ENCODE results near the gene TEAD4. TPM values are rescaled to one million over a fixed set of nuclear protein-coding genes. Genes with fewer than 3 reads are reported as not detected.

TEAD4 gene
- total and polyA plus RNA-seq, 2 donors, result 1.6 to 15.1 TPM

DNA sequence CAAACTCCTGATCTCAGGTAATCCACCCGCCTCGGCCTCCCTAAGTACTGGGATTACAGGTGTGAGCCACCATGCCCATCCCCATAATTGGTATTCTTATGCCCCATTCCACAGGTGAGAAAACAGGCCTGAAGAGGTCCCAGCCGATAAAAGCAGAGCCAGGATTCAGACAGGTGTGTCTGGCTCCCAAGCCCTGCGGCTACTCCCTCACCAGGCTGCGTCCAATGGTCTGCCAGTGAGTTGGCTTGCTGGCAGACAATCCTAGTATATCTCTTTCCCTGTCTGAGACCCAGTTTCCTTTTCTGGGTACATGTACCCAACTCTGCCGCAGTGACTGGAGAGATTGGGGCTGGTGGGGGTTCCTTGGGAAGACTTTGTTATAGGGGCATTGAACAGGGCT is 116.1 kb downstream of the TEAD4 start:
- WGBS, result 95% methylated on average over 6 of the region's 6 CpGs
- Histone ChIP-seq H3K27ac (ENCODE audit: low read depth in 1 of 2, low read length in 1 of 2) (no peak overlapping the region), H3K4me1 (ENCODE audit: control insufficient read depth in 2 of 2, insufficient read depth in 2 of 2, low read length in 2 of 2) (peaks cover 8 to 13% of the 10 kb centered on the region in 2 donors), H3K27me3 (ENCODE audit: control insufficient read depth in 2 of 2, insufficient read depth in 1 of 2, low read length in 1 of 2) (peaks cover 22 to 50% of the 10 kb centered on the region in 2 donors), H3K36me3 (ENCODE audit: control insufficient read depth in 2 of 2, insufficient read depth in 2 of 2, low read length in 1 of 2) (no peaks in the 10 kb centered on the region), H3K9me3 (ENCODE audit: control insufficient read depth in 2 of 2, insufficient read depth in 1 of 2, low read length in 1 of 2) (no peaks in the 10 kb centered on the region), H3K4me3 (ENCODE audit: low read length in 2 of 2) (no peak overlapping the region)
- DNase-seq (ENCODE audit: low read depth in 6 of 9, low spot score in 9 of 9), result no peak

DNA sequence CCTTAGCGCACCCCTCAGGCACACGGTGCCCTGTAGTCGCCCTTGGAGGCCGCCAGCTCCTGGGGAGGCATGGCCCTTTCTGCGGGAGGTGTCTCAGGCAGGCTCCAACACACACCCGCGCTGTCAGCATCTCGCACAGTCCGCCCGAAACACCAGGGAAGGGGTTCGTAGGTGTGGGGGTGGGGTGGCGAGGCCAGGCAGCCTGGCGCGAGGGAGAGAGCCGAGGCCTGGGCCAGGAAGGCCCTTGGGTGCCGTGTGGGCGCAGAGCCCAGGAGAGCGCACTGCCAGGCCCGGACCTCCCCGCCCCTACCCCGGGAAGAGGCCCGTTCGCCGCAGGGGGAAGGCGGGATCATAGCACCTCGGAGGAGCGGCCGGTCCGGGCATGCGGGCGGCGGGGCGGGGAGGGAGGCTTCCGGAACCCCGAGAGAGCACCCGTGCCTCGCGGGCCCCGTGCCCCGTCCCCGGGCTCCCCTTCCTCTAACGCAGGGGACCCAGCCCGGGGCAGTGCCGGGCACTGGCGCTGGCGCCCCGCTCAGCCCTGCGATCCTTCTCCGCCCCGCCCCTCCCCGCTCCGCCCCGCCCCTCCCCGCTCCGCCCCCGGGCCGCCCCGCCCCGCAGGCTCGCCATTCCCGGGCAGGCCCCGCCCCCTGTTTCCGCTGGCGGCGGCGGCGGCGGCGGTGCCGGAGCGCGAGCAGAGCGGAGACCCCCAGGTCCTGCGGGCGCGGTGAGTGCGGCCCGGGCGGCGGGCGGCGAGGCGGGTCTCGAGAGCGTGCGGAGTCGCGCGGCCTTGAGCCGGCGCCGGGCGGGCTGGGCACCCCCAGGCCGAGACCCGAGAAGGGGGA is 117.8 kb downstream of the TEAD4 start, which contains the start of gene TSPAN9:
TSS of gene TSPAN9 (plus strand) at position 650 of the 842 bp plus-strand sequence. CDS start 123,815 bp downstream, outside the sequence.
- peak in 7 of 9 donors; percentile 39 to 76 (median 46) for DNase-seq (ENCODE audit: low read depth in 6 of 9, low spot score in 9 of 9)
- 1% methylated on average over 94 of the region's 95 CpGs for WGBS

DNA sequence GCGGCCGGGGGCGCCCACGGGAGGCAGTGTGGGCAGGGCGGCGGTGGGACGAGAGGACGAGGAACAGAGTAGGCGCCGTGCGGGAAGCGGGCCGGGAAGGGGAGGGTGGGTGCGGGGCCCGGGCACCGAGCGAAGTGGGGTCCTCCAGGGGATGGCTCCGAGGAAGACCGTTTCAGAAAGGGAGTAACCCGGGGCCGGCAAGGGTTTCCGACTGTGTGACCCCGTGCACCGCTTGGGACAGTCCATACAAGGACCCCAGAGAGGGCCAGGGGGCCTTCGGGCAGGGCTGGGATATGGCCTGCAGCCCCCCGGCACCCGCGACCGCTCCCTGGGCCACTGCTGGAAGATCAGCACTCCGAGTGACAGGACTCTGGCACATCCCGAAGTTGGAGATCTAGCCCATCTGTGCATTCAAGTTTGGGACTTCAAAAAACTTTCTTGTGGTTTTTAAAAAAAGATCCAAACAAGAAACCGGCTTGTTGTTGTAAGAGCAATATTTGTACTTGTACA is 118.4 kb downstream of the TEAD4 start:
- no peaks in the 10 kb centered on the region for H3K36me3 ChIP-seq (ENCODE audit: control insufficient read depth in 2 of 2, insufficient read depth in 2 of 2, low read length in 1 of 2)
- no peaks in the 10 kb centered on the region for H3K9me3 ChIP-seq (ENCODE audit: control insufficient read depth in 2 of 2, insufficient read depth in 1 of 2, low read length in 1 of 2)
- peak overlapping the region; percentile 37 to 70 for H3K4me3 ChIP-seq (ENCODE audit: low read length in 2 of 2)
- peak overlapping the region in 1 of 2 donors; percentile 31 for H3K27ac ChIP-seq (ENCODE audit: low read depth in 1 of 2, low read length in 1 of 2)
- WGBS, result 2% methylated on average over 32 of the region's 32 CpGs
- peak in 4 of 9 donors; percentile 12 to 48 (median 22) for DNase-seq (ENCODE audit: low read depth in 6 of 9, low spot score in 9 of 9)
- H3K27me3 ChIP-seq (ENCODE audit: control insufficient read depth in 2 of 2, insufficient read depth in 1 of 2, low read length in 1 of 2), result peaks cover 22 to 52% of the 10 kb centered on the region in 2 donors
- peaks cover 8 to 13% of the 10 kb centered on the region in 2 donors for H3K4me1 ChIP-seq (ENCODE audit: control insufficient read depth in 2 of 2, insufficient read depth in 2 of 2, low read length in 2 of 2)

More for the DNA sequence above, 117.8 kb downstream of the TEAD4 start, which contains the start of gene TSPAN9:
- H3K4me3 ChIP-seq (ENCODE audit: low read length in 2 of 2), result peak within 1 kb of the TSS; percentile 37 to 70
- H3K9me3 ChIP-seq (ENCODE audit: control insufficient read depth in 2 of 2, insufficient read depth in 1 of 2, low read length in 1 of 2), result no peaks in the 10 kb centered on the region
- peaks cover 8 to 13% of the 10 kb centered on the region in 2 donors for H3K4me1 ChIP-seq (ENCODE audit: control insufficient read depth in 2 of 2, insufficient read depth in 2 of 2, low read length in 2 of 2)
- peak within 1 kb of the TSS in 1 of 2 donors; percentile 31 for H3K27ac ChIP-seq (ENCODE audit: low read depth in 1 of 2, low read length in 1 of 2)
- peaks cover 22 to 52% of the 10 kb centered on the region in 2 donors for H3K27me3 ChIP-seq (ENCODE audit: control insufficient read depth in 2 of 2, insufficient read depth in 1 of 2, low read length in 1 of 2)
- no peaks in the 10 kb centered on the region for H3K36me3 ChIP-seq (ENCODE audit: control insufficient read depth in 2 of 2, insufficient read depth in 2 of 2, low read length in 1 of 2)

DNA sequence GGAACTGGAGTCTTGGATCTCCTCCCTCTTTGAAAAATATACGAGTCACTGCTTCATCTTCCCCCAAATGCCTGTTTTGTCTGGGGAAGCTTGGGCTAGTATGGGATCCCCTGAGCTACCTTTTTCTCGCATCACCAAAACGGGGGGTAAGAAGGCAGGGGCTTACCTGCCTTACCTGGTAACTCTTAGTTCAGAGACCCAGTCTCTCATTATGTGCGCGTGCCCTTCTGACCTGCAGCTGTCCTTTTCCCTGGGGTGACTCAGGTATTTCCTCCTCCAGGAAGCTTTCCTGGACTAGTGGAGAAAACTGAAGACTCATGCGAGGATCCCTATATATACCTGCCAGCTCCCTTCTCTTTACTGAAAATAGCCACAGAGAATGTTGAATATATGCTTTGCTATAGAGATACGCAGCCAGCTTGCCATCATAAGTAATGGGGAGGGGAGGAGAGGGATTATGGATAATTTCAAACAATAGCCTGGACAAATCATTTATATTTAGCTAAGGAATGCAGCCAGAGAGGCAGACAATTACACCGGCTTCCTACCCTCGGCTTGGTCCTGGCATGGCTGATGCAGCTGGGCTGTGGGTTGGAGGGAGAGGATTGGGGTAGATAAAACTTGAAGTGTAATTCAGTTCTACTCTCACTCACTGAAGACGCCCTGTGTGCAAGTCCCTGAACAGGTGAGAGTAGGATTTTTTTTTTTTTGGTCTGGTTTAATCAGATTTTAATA is 119.1 kb downstream of the TEAD4 start:
- Histone ChIP-seq H3K4me3 (ENCODE audit: low read length in 2 of 2) (peak overlapping the region; percentile 37 to 70), H3K4me1 (ENCODE audit: control insufficient read depth in 2 of 2, insufficient read depth in 2 of 2, low read length in 2 of 2) (peaks cover 8 to 13% of the 10 kb centered on the region in 2 donors), H3K27ac (ENCODE audit: low read depth in 1 of 2, low read length in 1 of 2) (no peak overlapping the region), H3K27me3 (ENCODE audit: control insufficient read depth in 2 of 2, insufficient read depth in 1 of 2, low read length in 1 of 2) (peaks cover 22 to 52% of the 10 kb centered on the region in 2 donors), H3K9me3 (ENCODE audit: control insufficient read depth in 2 of 2, insufficient read depth in 1 of 2, low read length in 1 of 2) (no peaks in the 10 kb centered on the region), H3K36me3 (ENCODE audit: control insufficient read depth in 2 of 2, insufficient read depth in 2 of 2, low read length in 1 of 2) (no peaks in the 10 kb centered on the region)
- WGBS, result 58% methylated on average over 10 of the region's 10 CpGs
- no peak for DNase-seq (ENCODE audit: low read depth in 6 of 9, low spot score in 9 of 9)

DNA sequence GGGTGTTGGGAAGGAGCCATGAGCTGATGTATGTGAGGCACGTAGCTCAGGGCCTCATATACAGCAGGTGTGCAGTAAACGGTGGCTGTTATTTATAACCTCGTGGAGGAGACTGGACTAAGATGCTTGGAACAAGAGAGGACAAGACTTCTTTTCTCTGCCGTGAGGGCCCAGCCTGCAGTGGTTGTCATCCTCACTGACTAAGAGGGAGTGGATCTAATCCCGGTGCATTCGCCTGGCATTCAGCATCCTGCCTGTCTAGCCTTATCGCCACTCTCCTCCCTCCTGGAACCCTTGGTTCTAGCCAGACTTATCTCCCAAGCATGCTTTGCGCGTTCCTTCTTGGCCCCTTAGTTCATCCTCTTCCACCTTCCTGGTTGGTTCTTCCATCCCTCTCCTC is 121.9 kb downstream of the TEAD4 start:
- Histone ChIP-seq H3K4me3 (ENCODE audit: low read length in 2 of 2) (no peak overlapping the region), H3K36me3 (ENCODE audit: control insufficient read depth in 2 of 2, insufficient read depth in 2 of 2, low read length in 1 of 2) (no peaks in the 10 kb centered on the region), H3K4me1 (ENCODE audit: control insufficient read depth in 2 of 2, insufficient read depth in 2 of 2, low read length in 2 of 2) (peaks cover 8 to 13% of the 10 kb centered on the region in 2 donors), H3K27me3 (ENCODE audit: control insufficient read depth in 2 of 2, insufficient read depth in 1 of 2, low read length in 1 of 2) (peaks cover 14 to 32% of the 10 kb centered on the region in 2 donors), H3K27ac (ENCODE audit: low read depth in 1 of 2, low read length in 1 of 2) (no peak overlapping the region), H3K9me3 (ENCODE audit: control insufficient read depth in 2 of 2, insufficient read depth in 1 of 2, low read length in 1 of 2) (no peaks in the 10 kb centered on the region)
- 90% methylated on average over 9 of the region's 9 CpGs for WGBS
- DNase-seq (ENCODE audit: low read depth in 6 of 9, low spot score in 9 of 9), result no peak

DNA sequence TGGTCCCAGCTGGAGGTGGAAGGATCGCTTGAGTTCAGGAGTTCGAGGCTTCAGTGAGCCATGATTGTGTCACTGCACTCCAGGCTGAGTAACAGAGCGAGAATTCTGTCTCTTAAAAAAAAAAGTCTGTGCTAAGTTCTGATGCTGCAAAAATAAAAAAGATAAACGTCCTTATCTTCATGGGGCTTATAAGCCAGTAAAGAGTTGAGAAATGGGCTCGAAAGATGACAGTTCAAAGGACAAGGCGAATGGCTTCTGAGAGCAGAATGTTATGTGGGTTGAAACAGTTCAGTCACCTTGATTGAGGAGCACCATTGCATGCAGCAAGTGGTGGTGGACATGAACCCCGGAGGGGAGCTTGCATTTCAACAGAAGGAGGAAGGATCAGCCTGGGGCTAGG is 122.7 kb downstream of the TEAD4 start:
- no peak overlapping the region for H3K27ac ChIP-seq (ENCODE audit: low read depth in 1 of 2, low read length in 1 of 2)

DNA sequence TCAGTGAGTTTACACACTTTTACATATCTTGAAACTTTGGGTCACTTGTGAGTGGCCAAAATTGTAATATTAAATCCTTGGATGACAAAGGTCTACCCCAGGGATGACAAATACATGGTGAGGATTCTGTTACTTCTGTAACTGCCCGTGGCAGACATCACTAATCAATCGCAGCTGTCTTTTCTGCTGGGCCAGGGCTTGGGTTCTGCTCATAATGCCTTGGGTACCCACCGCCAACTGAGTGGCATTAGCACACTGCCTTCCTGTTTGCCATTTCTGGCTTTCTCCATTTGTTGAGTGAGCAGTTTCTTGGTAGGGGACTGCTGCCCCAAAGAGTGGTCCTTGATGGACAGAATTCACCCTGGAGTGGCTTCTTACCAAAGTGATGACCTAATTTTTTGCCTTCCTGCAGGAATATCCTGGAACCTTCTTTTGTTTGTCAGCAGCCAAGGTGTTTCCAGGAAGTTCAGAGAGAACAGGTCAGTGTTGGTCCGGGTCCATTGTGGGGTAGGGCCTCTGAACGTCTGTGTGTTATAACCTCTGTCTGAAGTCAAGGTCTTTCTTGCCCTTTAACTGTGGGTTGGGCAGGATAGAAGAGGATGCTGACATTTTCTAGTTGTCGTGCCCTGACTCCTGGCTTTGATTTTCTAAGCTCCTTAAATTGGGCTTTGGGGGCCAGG is 124.2 kb downstream of the TEAD4 start:
- 79% methylated on average over 6 of the region's 6 CpGs for WGBS

More for the DNA sequence above, 122.7 kb downstream of the TEAD4 start:
- no peak for DNase-seq (ENCODE audit: low read depth in 6 of 9, low spot score in 9 of 9)
- 78% methylated on average over 7 of the region's 7 CpGs for WGBS
- Histone ChIP-seq H3K9me3 (ENCODE audit: control insufficient read depth in 2 of 2, insufficient read depth in 1 of 2, low read length in 1 of 2) (no peaks in the 10 kb centered on the region), H3K27me3 (ENCODE audit: control insufficient read depth in 2 of 2, insufficient read depth in 1 of 2, low read length in 1 of 2) (peaks cover 13 to 24% of the 10 kb centered on the region in 2 donors), H3K4me1 (ENCODE audit: control insufficient read depth in 2 of 2, insufficient read depth in 2 of 2, low read length in 2 of 2) (peaks cover 3 to 7% of the 10 kb centered on the region in 2 donors), H3K36me3 (ENCODE audit: control insufficient read depth in 2 of 2, insufficient read depth in 2 of 2, low read length in 1 of 2) (no peaks in the 10 kb centered on the region), H3K4me3 (ENCODE audit: low read length in 2 of 2) (no peak overlapping the region)

DNA sequence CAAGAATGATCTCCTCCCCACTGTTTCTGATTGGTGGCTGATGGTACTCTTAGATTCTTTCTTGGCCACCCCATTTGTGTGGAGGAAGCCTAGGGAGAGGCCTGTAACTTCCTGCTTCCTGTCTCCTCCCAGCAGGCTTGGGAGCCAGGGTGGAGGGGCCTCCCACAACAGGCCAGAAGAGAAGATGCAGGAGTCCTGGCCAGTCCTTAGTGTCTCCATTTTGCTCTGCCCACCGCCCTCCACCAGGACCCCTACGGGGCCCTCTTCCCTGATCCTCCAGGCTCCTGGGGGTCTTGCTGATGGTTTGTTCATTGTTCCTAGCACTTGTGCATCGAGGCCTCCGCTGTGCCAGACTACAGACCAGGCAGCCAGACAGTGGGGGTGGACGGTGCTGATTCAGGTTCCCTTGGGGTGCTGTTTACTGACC is 124.7 kb downstream of the TEAD4 start:
- Histone ChIP-seq H3K36me3 (ENCODE audit: control insufficient read depth in 2 of 2, insufficient read depth in 2 of 2, low read length in 1 of 2) (no peaks in the 10 kb centered on the region), H3K27ac (ENCODE audit: low read depth in 1 of 2, low read length in 1 of 2) (no peak overlapping the region), H3K4me3 (ENCODE audit: low read length in 2 of 2) (no peak overlapping the region), H3K27me3 (ENCODE audit: control insufficient read depth in 2 of 2, insufficient read depth in 1 of 2, low read length in 1 of 2) (peaks cover 0 to 7% of the 10 kb centered on the region in 2 donors), H3K9me3 (ENCODE audit: control insufficient read depth in 2 of 2, insufficient read depth in 1 of 2, low read length in 1 of 2) (no peaks in the 10 kb centered on the region), H3K4me1 (ENCODE audit: control insufficient read depth in 2 of 2, insufficient read depth in 2 of 2, low read length in 2 of 2) (no peaks in the 10 kb centered on the region)
- WGBS, result 95% methylated on average over 5 of the region's 5 CpGs
- no peak for DNase-seq (ENCODE audit: low read depth in 6 of 9, low spot score in 9 of 9)

More for the DNA sequence above, 124.2 kb downstream of the TEAD4 start:
- no peaks in the 10 kb centered on the region for H3K4me1 ChIP-seq (ENCODE audit: control insufficient read depth in 2 of 2, insufficient read depth in 2 of 2, low read length in 2 of 2)
- H3K4me3 ChIP-seq (ENCODE audit: low read length in 2 of 2), result no peak overlapping the region
- H3K36me3 ChIP-seq (ENCODE audit: control insufficient read depth in 2 of 2, insufficient read depth in 2 of 2, low read length in 1 of 2), result no peaks in the 10 kb centered on the region
- DNase-seq (ENCODE audit: low read depth in 6 of 9, low spot score in 9 of 9), result no peak
- H3K27ac ChIP-seq (ENCODE audit: low read depth in 1 of 2, low read length in 1 of 2), result no peak overlapping the region
- peaks cover 2 to 12% of the 10 kb centered on the region in 2 donors for H3K27me3 ChIP-seq (ENCODE audit: control insufficient read depth in 2 of 2, insufficient read depth in 1 of 2, low read length in 1 of 2)
- H3K9me3 ChIP-seq (ENCODE audit: control insufficient read depth in 2 of 2, insufficient read depth in 1 of 2, low read length in 1 of 2), result no peaks in the 10 kb centered on the region

Measured in thymus (tissue), 11 donors.